ENCODE measurements around the gene NRXN3.

NRXN3 gene
- total RNA-seq: 0 to 0.36 (median 0.03) reads per million in 9 experiments

GRCh38 chr14:78170203-78170602, at the start of gene NRXN3:
TSS of gene NRXN3 (plus strand) at chr14:78170373. CDS start at chr14:78243094, 72,721 bp downstream.
- H3K4me1 Mint-ChIP-seq (ENCODE audit: low read depth in 2 of 2): no peaks in the 10 kb centered on the region
- H3K27me3 Mint-ChIP-seq: peaks cover 6 to 42% of the 10 kb centered on the region in 2 donors
- DNase-seq (no peak), ATAC-seq (replicated peaks) (no peak)
- no peak within 1 kb of the TSS for H3K27ac Mint-ChIP-seq
- peaks cover 3% of the 10 kb centered on the region for H3K36me3 Mint-ChIP-seq (ENCODE audit: insufficient read depth)
- H3K4me3 Mint-ChIP-seq: no peak within 1 kb of the TSS
- H3K9me3 Mint-ChIP-seq: peaks cover 6 to 13% of the 10 kb centered on the region in 2 donors

- peaks cover 0 to 3% of the 10 kb centered on the region in 2 donors for H3K9me3 Mint-ChIP-seq
- H3K36me3 Mint-ChIP-seq (ENCODE audit: insufficient read depth): no peaks in the 10 kb centered on the region
- no peaks in the 10 kb centered on the region for H3K4me1 Mint-ChIP-seq (ENCODE audit: low read depth in 2 of 2)
- ATAC-seq (replicated peaks) (no peak), DNase-seq (no peak)
- H3K27ac Mint-ChIP-seq: no peak overlapping the region
- H3K27me3 Mint-ChIP-seq: peaks cover 7 to 10% of the 10 kb centered on the region in 2 donors
- H3K4me3 Mint-ChIP-seq: no peak overlapping the region
These were observed 47.7 kb upstream of the NRXN3 start for GRCh38 chr14:78122436-78122835.

- Mint-ChIP-seq H3K4me1 (ENCODE audit: low read depth in 2 of 2) (no peaks in the 10 kb centered on the region), H3K36me3 (ENCODE audit: insufficient read depth) (no peaks in the 10 kb centered on the region), H3K27ac (no peak overlapping the region), H3K9me3 (peaks cover 0 to 3% of the 10 kb centered on the region in 2 donors), H3K4me3 (no peak overlapping the region), H3K27me3 (peaks cover 0 to 7% of the 10 kb centered on the region in 2 donors)
- no peak for DNase-seq
- no peak for ATAC-seq (replicated peaks)
These were observed 46.4 kb upstream of the NRXN3 start for GRCh38 chr14:78123650-78124253.

- Mint-ChIP-seq H3K4me1 (ENCODE audit: low read depth in 2 of 2) (no peaks in the 10 kb centered on the region), H3K27ac (no peak overlapping the region), H3K9me3 (peaks cover 0 to 5% of the 10 kb centered on the region in 2 donors), H3K36me3 (ENCODE audit: insufficient read depth) (no peaks in the 10 kb centered on the region), H3K4me3 (no peak overlapping the region), H3K27me3 (peaks cover 0 to 7% of the 10 kb centered on the region in 2 donors)
- no peak for DNase-seq
- no peak for ATAC-seq (replicated peaks)
These were observed 42.2 kb upstream of the NRXN3 start for GRCh38 chr14:78127961-78128360.

GRCh38 chr14:78129375-78129774, 40.8 kb upstream of the NRXN3 start:
- DNase-seq (no peak), ATAC-seq (replicated peaks) (no peak)
- peaks cover 0 to 2% of the 10 kb centered on the region in 2 donors for H3K9me3 Mint-ChIP-seq
- no peak overlapping the region for H3K4me3 Mint-ChIP-seq
- H3K27me3 Mint-ChIP-seq: no peaks in the 10 kb centered on the region
- no peaks in the 10 kb centered on the region for H3K36me3 Mint-ChIP-seq (ENCODE audit: insufficient read depth)
- H3K4me1 Mint-ChIP-seq (ENCODE audit: low read depth in 2 of 2): no peaks in the 10 kb centered on the region
- no peak overlapping the region for H3K27ac Mint-ChIP-seq

- no peaks in the 10 kb centered on the region for H3K27me3 Mint-ChIP-seq
- no peak for ATAC-seq (replicated peaks)
These were observed 39.8 kb upstream of the NRXN3 start for GRCh38 chr14:78130356-78130755.

GRCh38 chr14:78131201-78131600, 39.0 kb upstream of the NRXN3 start:
- no peak overlapping the region for H3K4me3 Mint-ChIP-seq
- DNase-seq (no peak), ATAC-seq (replicated peaks) (no peak)
- H3K27me3 Mint-ChIP-seq: no peaks in the 10 kb centered on the region
- no peak overlapping the region for H3K27ac Mint-ChIP-seq
- H3K36me3 Mint-ChIP-seq (ENCODE audit: insufficient read depth): no peaks in the 10 kb centered on the region
- H3K4me1 Mint-ChIP-seq (ENCODE audit: low read depth in 2 of 2): no peaks in the 10 kb centered on the region
- peaks cover 0 to 2% of the 10 kb centered on the region in 2 donors for H3K9me3 Mint-ChIP-seq

More at GRCh38 chr14:78130356-78130755, 39.8 kb upstream of the NRXN3 start:
- H3K36me3 Mint-ChIP-seq (ENCODE audit: insufficient read depth): no peaks in the 10 kb centered on the region
- H3K9me3 Mint-ChIP-seq: peaks cover 0 to 2% of the 10 kb centered on the region in 2 donors
- H3K4me3 Mint-ChIP-seq: no peak overlapping the region
- H3K27ac Mint-ChIP-seq: no peak overlapping the region
- no peaks in the 10 kb centered on the region for H3K4me1 Mint-ChIP-seq (ENCODE audit: low read depth in 2 of 2)
- DNase-seq: no peak

GRCh38 chr14:78131616-78132015, 38.6 kb upstream of the NRXN3 start:
- DNase-seq (no peak), ATAC-seq (replicated peaks) (no peak)
- H3K27me3 Mint-ChIP-seq: no peaks in the 10 kb centered on the region
- peaks cover 0 to 2% of the 10 kb centered on the region in 2 donors for H3K9me3 Mint-ChIP-seq
- H3K4me1 Mint-ChIP-seq (ENCODE audit: low read depth in 2 of 2): no peaks in the 10 kb centered on the region
- no peak overlapping the region for H3K4me3 Mint-ChIP-seq
- H3K36me3 Mint-ChIP-seq (ENCODE audit: insufficient read depth): no peaks in the 10 kb centered on the region
- H3K27ac Mint-ChIP-seq: no peak overlapping the region

- no peaks in the 10 kb centered on the region for H3K27me3 Mint-ChIP-seq
- H3K4me3 Mint-ChIP-seq: no peak overlapping the region
- H3K27ac Mint-ChIP-seq: no peak overlapping the region
- no peaks in the 10 kb centered on the region for H3K4me1 Mint-ChIP-seq (ENCODE audit: low read depth in 2 of 2)
- H3K36me3 Mint-ChIP-seq (ENCODE audit: insufficient read depth): no peaks in the 10 kb centered on the region
- H3K9me3 Mint-ChIP-seq: peaks cover 0 to 2% of the 10 kb centered on the region in 2 donors
- ATAC-seq (replicated peaks) (no peak), DNase-seq (no peak)
These were observed 34.7 kb upstream of the NRXN3 start for GRCh38 chr14:78135450-78135891.

- Mint-ChIP-seq H3K36me3 (ENCODE audit: insufficient read depth) (no peaks in the 10 kb centered on the region), H3K27me3 (no peaks in the 10 kb centered on the region), H3K4me1 (ENCODE audit: low read depth in 2 of 2) (no peaks in the 10 kb centered on the region), H3K27ac (no peak overlapping the region), H3K9me3 (no peaks in the 10 kb centered on the region), H3K4me3 (no peak overlapping the region)
- ATAC-seq (replicated peaks) (no peak), DNase-seq (no peak)
These were observed 33.5 kb upstream of the NRXN3 start for GRCh38 chr14:78136695-78137094.

- H3K4me1 Mint-ChIP-seq (ENCODE audit: low read depth in 2 of 2): no peaks in the 10 kb centered on the region
- H3K27ac Mint-ChIP-seq: no peak overlapping the region
- ATAC-seq (replicated peaks): no peak
- H3K36me3 Mint-ChIP-seq (ENCODE audit: insufficient read depth): no peaks in the 10 kb centered on the region
- DNase-seq: no peak
- H3K9me3 Mint-ChIP-seq: no peaks in the 10 kb centered on the region
- H3K4me3 Mint-ChIP-seq: no peak overlapping the region
- peaks cover 0 to 15% of the 10 kb centered on the region in 2 donors for H3K27me3 Mint-ChIP-seq
These were observed 28.6 kb upstream of the NRXN3 start for GRCh38 chr14:78141590-78141989.

GRCh38 chr14:78142998-78143397, 27.2 kb upstream of the NRXN3 start:
- ATAC-seq (replicated peaks): no peak
- no peak overlapping the region for H3K27ac Mint-ChIP-seq

GRCh38 chr14:78143489-78144145, 26.6 kb upstream of the NRXN3 start:
- Mint-ChIP-seq H3K27me3 (peaks cover 0 to 15% of the 10 kb centered on the region in 2 donors), H3K9me3 (peaks cover 0 to 6% of the 10 kb centered on the region in 2 donors)
- no peak for ATAC-seq (replicated peaks)

More at GRCh38 chr14:78142998-78143397, 27.2 kb upstream of the NRXN3 start:
- Mint-ChIP-seq H3K4me1 (ENCODE audit: low read depth in 2 of 2) (no peaks in the 10 kb centered on the region), H3K4me3 (no peak overlapping the region), H3K9me3 (peaks cover 0 to 2% of the 10 kb centered on the region in 2 donors), H3K36me3 (ENCODE audit: insufficient read depth) (no peaks in the 10 kb centered on the region), H3K27me3 (peaks cover 0 to 15% of the 10 kb centered on the region in 2 donors)
- DNase-seq: no peak

More at GRCh38 chr14:78143489-78144145, 26.6 kb upstream of the NRXN3 start:
- H3K4me1 Mint-ChIP-seq (ENCODE audit: low read depth in 2 of 2): no peaks in the 10 kb centered on the region
- H3K4me3 Mint-ChIP-seq: no peak overlapping the region
- DNase-seq: no peak
- no peaks in the 10 kb centered on the region for H3K36me3 Mint-ChIP-seq (ENCODE audit: insufficient read depth)
- no peak overlapping the region for H3K27ac Mint-ChIP-seq

All from effector memory CD8-positive, alpha-beta T cell (primary cell).